Ishikawa (cell line): ENCODE data around the gene TMPRSS6.

Experiments used
- CEBPB ChIP-seq: IDR thresholded peaks from 2 replicates; pipeline ENCODE4 v1.6.1; 2012
- CREB1 ChIP-seq: IDR thresholded peaks from 2 replicates; pipeline ENCODE4 v1.6.1; 2012; ENCODE audit warnings: low read depth
- EGR1 ChIP-seq: IDR thresholded peaks from 2 replicates; pipeline ENCODE4 v1.6.1; 2012
- EP300 ChIP-seq: IDR thresholded peaks from 2 replicates; pipeline ENCODE4 v1.6.1; 2012; ENCODE audit warnings: borderline replicate concordance
- FOXM1 ChIP-seq: IDR thresholded peaks from 2 replicates; pipeline ENCODE4 v1.6.1; 2012; ENCODE audit warnings: low read depth, borderline replicate concordance
- NFIC ChIP-seq: IDR thresholded peaks from 2 replicates; pipeline ENCODE4 v1.6.1; 2012
- RAD21 ChIP-seq: IDR thresholded peaks from 2 replicates; pipeline ENCODE4 v1.6.1; 2012; ENCODE audit warnings: low read depth
- TAF1 ChIP-seq: IDR thresholded peaks from 2 replicates; pipeline ENCODE4 v1.6.1; 2012; ENCODE audit warnings: low read depth, mild to moderate bottlenecking
- TCF12 ChIP-seq: IDR thresholded peaks from 2 replicates; pipeline ENCODE4 v1.6.1; 2012; ENCODE audit warnings: low read depth
- TEAD4 ChIP-seq: IDR thresholded peaks from 2 replicates; pipeline ENCODE4 v1.6.1; 2012
- YY1 ChIP-seq: IDR thresholded peaks from 2 replicates; pipeline ENCODE4 v1.6.1; 2012; ENCODE audit warnings: low read depth
- ZBTB7A ChIP-seq: IDR thresholded peaks from 2 replicates; pipeline ENCODE4 v1.6.1; 2012; ENCODE audit warnings: low read depth
- TF ChIP-seq, protein P1 (sequence below): IDR thresholded peaks from 2 replicates; pipeline ENCODE4 v1.6.1; 2012; ENCODE audit warnings: low read depth, mild to moderate bottlenecking
- TF ChIP-seq, protein P2 (sequence below): IDR thresholded peaks from 2 replicates; pipeline ENCODE4 v1.6.1; 2012
- TF ChIP-seq, protein P3 (sequence below): IDR thresholded peaks from 2 replicates; pipeline ENCODE4 v1.6.1; 2012

Gene TMPRSS6

DNA sequence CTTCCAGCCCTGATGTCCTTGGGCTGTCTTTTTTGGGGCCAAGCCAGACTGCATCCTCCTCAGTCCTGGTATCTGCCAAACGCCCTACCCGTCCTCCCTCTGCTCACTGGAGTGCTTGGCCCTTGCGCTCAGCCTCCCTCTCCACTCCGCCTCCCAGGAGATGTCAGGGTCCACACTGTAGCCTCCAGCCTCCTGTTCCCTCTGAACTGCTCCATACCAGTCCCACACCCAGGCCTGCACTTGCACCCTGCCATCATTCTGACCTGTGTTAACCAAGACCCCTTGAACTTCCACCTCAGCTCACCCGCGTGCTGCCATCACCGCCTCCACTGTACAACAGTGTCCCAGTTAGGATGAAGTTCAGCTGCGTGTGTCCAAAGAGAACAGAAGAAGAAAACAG lies 46.5 kb upstream of the TMPRSS6 start:
- TF ChIP-seq TAF1 (no peak), ZBTB7A (no peak), CEBPB (no peak), RAD21 (no peak), TEAD4 (no peak), NFIC (no peak), FOXM1 (no peak), CREB1 (no peak), EP300 (no peak), EGR1 (no peak), YY1 (no peak)
- TF ChIP-seq, protein P1, sequence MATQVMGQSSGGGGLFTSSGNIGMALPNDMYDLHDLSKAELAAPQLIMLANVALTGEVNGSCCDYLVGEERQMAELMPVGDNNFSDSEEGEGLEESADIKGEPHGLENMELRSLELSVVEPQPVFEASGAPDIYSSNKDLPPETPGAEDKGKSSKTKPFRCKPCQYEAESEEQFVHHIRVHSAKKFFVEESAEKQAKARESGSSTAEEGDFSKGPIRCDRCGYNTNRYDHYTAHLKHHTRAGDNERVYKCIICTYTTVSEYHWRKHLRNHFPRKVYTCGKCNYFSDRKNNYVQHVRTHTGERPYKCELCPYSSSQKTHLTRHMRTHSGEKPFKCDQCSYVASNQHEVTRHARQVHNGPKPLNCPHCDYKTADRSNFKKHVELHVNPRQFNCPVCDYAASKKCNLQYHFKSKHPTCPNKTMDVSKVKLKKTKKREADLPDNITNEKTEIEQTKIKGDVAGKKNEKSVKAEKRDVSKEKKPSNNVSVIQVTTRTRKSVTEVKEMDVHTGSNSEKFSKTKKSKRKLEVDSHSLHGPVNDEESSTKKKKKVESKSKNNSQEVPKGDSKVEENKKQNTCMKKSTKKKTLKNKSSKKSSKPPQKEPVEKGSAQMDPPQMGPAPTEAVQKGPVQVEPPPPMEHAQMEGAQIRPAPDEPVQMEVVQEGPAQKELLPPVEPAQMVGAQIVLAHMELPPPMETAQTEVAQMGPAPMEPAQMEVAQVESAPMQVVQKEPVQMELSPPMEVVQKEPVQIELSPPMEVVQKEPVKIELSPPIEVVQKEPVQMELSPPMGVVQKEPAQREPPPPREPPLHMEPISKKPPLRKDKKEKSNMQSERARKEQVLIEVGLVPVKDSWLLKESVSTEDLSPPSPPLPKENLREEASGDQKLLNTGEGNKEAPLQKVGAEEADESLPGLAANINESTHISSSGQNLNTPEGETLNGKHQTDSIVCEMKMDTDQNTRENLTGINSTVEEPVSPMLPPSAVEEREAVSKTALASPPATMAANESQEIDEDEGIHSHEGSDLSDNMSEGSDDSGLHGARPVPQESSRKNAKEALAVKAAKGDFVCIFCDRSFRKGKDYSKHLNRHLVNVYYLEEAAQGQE = no peak
- TF ChIP-seq, protein P2, sequence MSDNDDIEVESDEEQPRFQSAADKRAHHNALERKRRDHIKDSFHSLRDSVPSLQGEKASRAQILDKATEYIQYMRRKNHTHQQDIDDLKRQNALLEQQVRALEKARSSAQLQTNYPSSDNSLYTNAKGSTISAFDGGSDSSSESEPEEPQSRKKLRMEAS = no peak
- TF ChIP-seq, protein P3, sequence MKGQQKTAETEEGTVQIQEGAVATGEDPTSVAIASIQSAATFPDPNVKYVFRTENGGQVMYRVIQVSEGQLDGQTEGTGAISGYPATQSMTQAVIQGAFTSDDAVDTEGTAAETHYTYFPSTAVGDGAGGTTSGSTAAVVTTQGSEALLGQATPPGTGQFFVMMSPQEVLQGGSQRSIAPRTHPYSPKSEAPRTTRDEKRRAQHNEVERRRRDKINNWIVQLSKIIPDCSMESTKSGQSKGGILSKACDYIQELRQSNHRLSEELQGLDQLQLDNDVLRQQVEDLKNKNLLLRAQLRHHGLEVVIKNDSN = no peak

DNA sequence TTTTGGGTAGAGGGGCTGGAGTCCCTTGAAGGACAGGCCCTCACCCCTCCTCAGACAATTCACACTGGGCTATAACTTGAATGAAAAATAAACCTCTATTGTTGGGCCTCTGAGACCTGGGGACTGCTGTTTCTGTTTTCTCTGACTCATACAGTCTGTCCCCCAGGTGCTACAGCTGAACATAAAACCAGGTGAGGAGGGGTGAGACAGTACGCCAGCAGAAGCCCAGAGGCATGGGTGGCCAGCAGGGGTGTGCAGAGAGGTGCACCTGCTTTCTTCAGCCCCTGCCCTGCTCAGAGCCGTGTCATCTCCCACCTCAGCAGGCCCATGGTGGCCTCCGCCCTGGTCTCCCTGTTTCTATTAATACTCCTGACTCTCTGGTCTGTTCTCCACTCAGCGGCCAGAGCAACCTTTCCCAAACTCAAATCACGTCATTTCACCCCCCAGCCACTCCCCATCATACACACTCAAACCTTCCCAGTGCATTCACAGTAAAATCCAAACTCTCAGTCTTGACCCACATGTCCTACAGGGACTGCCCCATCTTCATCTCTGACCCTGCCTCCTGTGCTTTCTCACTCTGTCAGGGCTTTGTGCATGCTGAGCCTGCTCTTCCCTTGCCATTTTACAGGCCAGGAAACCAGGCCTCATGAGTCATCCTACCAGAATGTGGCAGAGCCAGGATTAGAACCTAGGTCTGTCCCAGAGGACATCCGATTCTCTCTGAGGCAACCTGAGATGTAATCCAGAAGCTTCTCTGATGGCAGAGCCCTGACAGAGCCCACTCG lies 45.6 kb upstream of the TMPRSS6 start:
- TF ChIP-seq CEBPB (no peak), EGR1 (no peak), FOXM1 (no peak), ZBTB7A (no peak), TCF12 (no peak), EP300 (no peak), YY1 (no peak), NFIC (no peak), RAD21 (no peak)
- TF ChIP-seq, protein P2 = no peak
- TF ChIP-seq, protein P1 = no peak
- TF ChIP-seq, protein P3 = no peak

DNA sequence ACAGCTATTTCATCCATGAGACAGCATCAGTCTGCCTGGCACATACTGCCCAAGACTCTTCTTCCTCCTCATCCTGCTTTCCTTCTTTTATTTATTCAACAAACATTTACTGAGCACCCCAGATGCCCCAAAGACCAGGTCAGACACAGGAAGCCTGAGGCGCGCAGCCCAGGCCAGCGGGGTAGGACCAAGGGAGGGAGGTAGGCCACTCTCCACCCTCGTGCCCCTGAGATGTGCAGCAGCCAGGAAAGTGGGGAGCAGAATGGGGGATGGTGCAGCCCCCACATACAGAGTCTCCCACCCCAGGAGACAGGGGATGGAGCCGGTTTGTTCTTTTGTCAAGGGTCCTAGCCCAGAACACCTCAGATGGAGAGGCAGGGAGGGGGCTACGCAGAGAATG lies 44.4 kb upstream of the TMPRSS6 start:
- TF ChIP-seq EP300 = no peak
- no peak for TF ChIP-seq TAF1
- no peak for TF ChIP-seq YY1
- TF ChIP-seq NFIC = no peak
- TF ChIP-seq, protein P2 = no peak
- TF ChIP-seq CREB1 = no peak
- TF ChIP-seq EGR1 = no peak
- TF ChIP-seq RAD21 = no peak
- TF ChIP-seq CEBPB = no peak

DNA sequence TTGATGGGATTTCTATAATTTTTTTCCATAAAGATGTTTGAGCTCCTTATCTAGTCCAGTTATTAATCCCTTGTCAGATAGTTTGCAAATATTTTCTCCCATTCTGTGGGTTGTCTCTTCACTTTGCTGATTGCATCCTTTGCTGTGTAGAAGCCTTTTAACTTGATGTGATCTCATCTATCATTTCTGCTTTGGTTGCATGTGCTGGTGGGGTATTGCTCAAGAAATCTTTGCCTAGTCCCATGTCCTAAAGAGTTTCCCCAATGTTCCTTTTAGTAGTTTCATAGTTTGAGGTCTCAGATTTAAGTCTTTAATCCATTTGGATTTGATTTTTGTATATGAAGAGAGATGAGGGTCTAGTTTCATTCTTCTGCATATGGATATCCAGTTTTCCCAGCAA lies 41.9 kb upstream of the TMPRSS6 start:
- TF ChIP-seq, protein P1 = no peak
- no peak for TF ChIP-seq FOXM1
- no peak for TF ChIP-seq TCF12
- TF ChIP-seq ZBTB7A = no peak
- TF ChIP-seq, protein P2 = no peak
- TF ChIP-seq EP300 = no peak
- TF ChIP-seq TAF1 = no peak
- TF ChIP-seq RAD21 = no peak
- no peak for TF ChIP-seq NFIC
- TF ChIP-seq EGR1 = no peak
